Keratinocyte (primary cell): ENCODE results near the gene OR6J1. TPM values are rescaled to one million over a fixed set of nuclear protein-coding genes. Genes with fewer than 3 reads are reported as not detected.
"Not testable (repeated sequence)": the region's sequence is repeated elsewhere in the genome, so short reads cannot be mapped to it uniquely, and the experiment has no call there.

Experiments used
- DNase-seq: peaks from one replicate; pipeline ENCODE4 v3.0.0-alpha.2; 2011; ENCODE audit warnings: low read depth, missing footprints, low spot score
- FAIRE-seq: peaks from 2 replicates; lab custom pipeline; 2011; peaks lifted over from hg19 to GRCh38; lab: Jason Lieb, UNC
- H2AFZ ChIP-seq: 2 replicates; pipeline ENCODE4 v1.6.0; 2012; ENCODE audit warnings: low read length, control low read depth, inconsistent platforms; ENCODE audit not compliant: control insufficient read depth
- H3K27ac ChIP-seq: 2 replicates; pipeline ENCODE4 v1.5.1; 2011; ENCODE audit warnings: low read length; ENCODE audit not compliant: control insufficient read depth, insufficient read depth
- H3K27me3 ChIP-seq: 3 replicates; pipeline ENCODE4 v1.6.0; 2011; ENCODE audit warnings: low read length; ENCODE audit not compliant: control insufficient read depth, insufficient read depth; ENCODE audit errors: extremely low read depth
- H3K36me3 ChIP-seq, 2 experiments: 2 replicates in 1 of 2; 3 replicates in 1 of 2; pipeline ENCODE4 v1.5.1; 2011; ENCODE audit warnings: low read length in 2 of 2, mild to moderate bottlenecking in 1 of 2; ENCODE audit not compliant: control insufficient read depth in 2 of 2, insufficient read depth in 2 of 2; ENCODE audit errors: extremely low read depth in 1 of 2
- H3K4me1 ChIP-seq: 3 replicates; pipeline ENCODE4 v1.5.1; 2011; ENCODE audit warnings: low read length; ENCODE audit not compliant: control insufficient read depth, insufficient read depth; ENCODE audit errors: extremely low read depth
- H3K4me2 ChIP-seq: 3 replicates; pipeline ENCODE4 v1.6.0; 2011; ENCODE audit warnings: low read depth, low read length; ENCODE audit not compliant: control insufficient read depth, insufficient read depth; ENCODE audit errors: extremely low read depth
- H3K4me3 ChIP-seq, 3 experiments: fragments of 200-600 bp in 1 of 3; sonication (generic) in 1 of 3; 2 replicates in 2 of 3; 3 replicates in 1 of 3; pipeline ENCODE4 v1.5.1; 2011 to 2016; ENCODE audit warnings: low read length in 3 of 3, mild to moderate bottlenecking in 3 of 3, control low read depth in 2 of 3, inconsistent platforms in 1 of 3, low read depth in 1 of 3, mixed read lengths in 1 of 3, mixed run types in 1 of 3, moderate library complexity in 1 of 3; ENCODE audit not compliant: control insufficient read depth in 2 of 3, insufficient read depth in 2 of 3; ENCODE audit errors: extremely low read depth in 1 of 3
- H3K79me2 ChIP-seq: 2 replicates; pipeline ENCODE4 v1.6.0; 2012; ENCODE audit warnings: low read length; ENCODE audit not compliant: control insufficient read depth, insufficient read depth
- H3K9ac ChIP-seq: 3 replicates; pipeline ENCODE4 v1.6.0; 2011; ENCODE audit warnings: low read length; ENCODE audit not compliant: control insufficient read depth, insufficient read depth; ENCODE audit errors: extremely low read depth
- H3K9me1 ChIP-seq: 3 replicates; pipeline ENCODE4 v1.6.0; 2011; ENCODE audit warnings: low read length; ENCODE audit not compliant: control insufficient read depth, insufficient read depth; ENCODE audit errors: extremely low read depth
- H3K9me3 ChIP-seq: 2 replicates; pipeline ENCODE4 v1.5.1; 2012; ENCODE audit warnings: low read depth, low read length; ENCODE audit not compliant: control insufficient read depth
- H4K20me1 ChIP-seq: 3 replicates; pipeline ENCODE4 v1.6.0; 2011; ENCODE audit warnings: low read length; ENCODE audit not compliant: control insufficient read depth, insufficient read depth; ENCODE audit errors: extremely low read depth
- EZH2 ChIP-seq: IDR thresholded peaks from one replicate; pipeline ENCODE4 v1.6.1; 2012; ENCODE audit warnings: inconsistent platforms, mild to moderate bottlenecking, low read length, moderate library complexity
- dilution Hi-C: fragments of 300-500 bp; cut with MboI; formaldehyde crosslinking; loops from one replicate; pipeline ENCODE4 v1.7.0; 2020; ENCODE audit warnings: low sequenced_read_pairs; ENCODE audit not compliant: extremely low pct_ligation_motif_present
- polyA plus RNA-seq, 5 experiments: library from polyadenylated mRNA; depleted of rRNA in 3 of 5; stranded (reverse) in 3 of 5; stranded (forward) in 1 of 5; unstranded in 1 of 5; fragments of >200 nt; gene quantifications; 1 replicate in 1 of 5; 2 replicates in 3 of 5; 3 replicates in 1 of 5; pipeline versions ENCODE4 v1.2.1 to v1.2.3, GENCODE V29; 2011 to 2012; ENCODE audit warnings: missing spikeins in 2 of 5, low read depth in 1 of 5, low replicate concordance in 1 of 5
- TF ChIP-seq, protein P1 (sequence below), 3 experiments: IDR thresholded peaks in 1 of 3; conservative IDR thresholded peaks in 1 of 3; optimal IDR thresholded peaks in 1 of 3; 2 replicates in 2 of 3; 3 replicates in 1 of 3; pipeline versions ENCODE3 to v1.5.1; 2011; ENCODE audit warnings: low read length in 3 of 3, mild to moderate bottlenecking in 3 of 3, moderate library complexity in 2 of 3, control low read depth in 1 of 3, inconsistent platforms in 1 of 3; ENCODE audit not compliant: insufficient read depth in 2 of 3; ENCODE audit errors: extremely low read depth in 1 of 3

Gene OR6J1
- polyA plus RNA-seq, 1 donor (not counting 4 experiments of a cell fraction or from before 2014, with no cell fraction given): not detected

DNA sequence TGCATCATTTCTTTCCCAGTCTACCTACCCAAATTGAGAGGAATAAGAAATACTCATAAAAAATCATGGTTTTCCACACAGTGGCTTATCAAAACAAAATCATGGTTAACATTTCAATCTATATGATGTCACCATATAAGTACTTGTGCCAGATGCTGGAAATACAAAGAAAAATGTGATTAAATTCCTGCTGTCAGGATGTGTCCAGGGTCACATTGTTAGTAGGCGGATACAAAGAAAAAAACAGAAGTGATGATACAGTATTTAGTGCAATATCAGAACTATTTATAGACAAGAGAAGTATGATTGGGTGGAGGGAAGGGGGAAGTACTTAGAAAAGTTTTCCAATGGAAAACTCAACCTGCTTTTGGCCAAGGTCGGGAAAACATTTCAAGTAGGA is 47.0 kb upstream of the OR6J1 start:
- Histone ChIP-seq H3K9me1 (no peaks in the 10 kb centered on the region), H3K4me2 (no peak overlapping the region), H3K79me2 (no peaks in the 10 kb centered on the region), H3K9me3 (no peaks in the 10 kb centered on the region), H2AFZ (no peak overlapping the region), H3K9ac (no peak overlapping the region), H4K20me1 (no peaks in the 10 kb centered on the region), H3K36me3 (no peaks in the 10 kb centered on the region), H3K4me3 (no peak overlapping the region), H3K4me1 (peaks cover 4% of the 10 kb centered on the region), H3K27me3 (no peaks in the 10 kb centered on the region), H3K27ac (no peak overlapping the region)
- DNase-seq (no peak), FAIRE-seq (no peak)
- TF ChIP-seq EZH2: no peak
- TF ChIP-seq, protein P1, sequence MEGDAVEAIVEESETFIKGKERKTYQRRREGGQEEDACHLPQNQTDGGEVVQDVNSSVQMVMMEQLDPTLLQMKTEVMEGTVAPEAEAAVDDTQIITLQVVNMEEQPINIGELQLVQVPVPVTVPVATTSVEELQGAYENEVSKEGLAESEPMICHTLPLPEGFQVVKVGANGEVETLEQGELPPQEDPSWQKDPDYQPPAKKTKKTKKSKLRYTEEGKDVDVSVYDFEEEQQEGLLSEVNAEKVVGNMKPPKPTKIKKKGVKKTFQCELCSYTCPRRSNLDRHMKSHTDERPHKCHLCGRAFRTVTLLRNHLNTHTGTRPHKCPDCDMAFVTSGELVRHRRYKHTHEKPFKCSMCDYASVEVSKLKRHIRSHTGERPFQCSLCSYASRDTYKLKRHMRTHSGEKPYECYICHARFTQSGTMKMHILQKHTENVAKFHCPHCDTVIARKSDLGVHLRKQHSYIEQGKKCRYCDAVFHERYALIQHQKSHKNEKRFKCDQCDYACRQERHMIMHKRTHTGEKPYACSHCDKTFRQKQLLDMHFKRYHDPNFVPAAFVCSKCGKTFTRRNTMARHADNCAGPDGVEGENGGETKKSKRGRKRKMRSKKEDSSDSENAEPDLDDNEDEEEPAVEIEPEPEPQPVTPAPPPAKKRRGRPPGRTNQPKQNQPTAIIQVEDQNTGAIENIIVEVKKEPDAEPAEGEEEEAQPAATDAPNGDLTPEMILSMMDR (optimal IDR thresholded peaks at IDR 0.05 in 1 of 3, IDR thresholded peaks at IDR 0.05 in 1 of 3, conservative IDR thresholded peaks at IDR 0.05 in 1 of 3; ENCODE audit: extremely low read depth in 1 of 3, insufficient read depth in 2 of 3, low read length in 3 of 3): no peak
- dilution Hi-C loops: no loop called here

DNA sequence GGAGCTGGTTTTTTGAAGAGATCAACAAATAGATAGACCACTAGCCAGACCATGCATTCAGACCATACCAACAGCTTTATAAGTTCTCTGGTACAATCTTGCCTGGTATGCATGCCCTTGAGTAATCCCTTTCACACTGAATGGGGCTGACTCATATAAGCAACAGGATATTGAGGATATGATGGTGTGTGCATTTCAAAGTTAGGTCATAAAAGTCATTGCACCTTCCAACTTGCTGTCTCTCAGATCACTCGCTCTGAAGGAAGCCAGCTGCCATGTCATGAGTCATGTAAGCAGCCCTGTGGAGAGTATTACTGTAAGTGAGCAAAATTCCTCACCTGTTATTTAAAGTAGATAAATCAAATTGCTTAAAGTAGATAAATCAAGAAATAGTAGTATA is 45.0 kb upstream of the OR6J1 start:
- Histone ChIP-seq H3K4me1 (peaks cover 4% of the 10 kb centered on the region), H3K27ac (no peak overlapping the region), H2AFZ (no peak overlapping the region), H3K79me2 (no peaks in the 10 kb centered on the region), H3K9me3 (no peaks in the 10 kb centered on the region), H3K4me3 (no peak overlapping the region), H4K20me1 (no peaks in the 10 kb centered on the region), H3K9ac (no peak overlapping the region), H3K9me1 (no peaks in the 10 kb centered on the region), H3K36me3 (no peaks in the 10 kb centered on the region), H3K27me3 (no peaks in the 10 kb centered on the region), H3K4me2 (no peak overlapping the region)
- DNase-seq (peak; percentile 90), FAIRE-seq (peak; percentile 93)
- TF ChIP-seq EZH2: no peak
- TF ChIP-seq, protein P1 (optimal IDR thresholded peaks at IDR 0.05 in 1 of 3, IDR thresholded peaks at IDR 0.05 in 1 of 3, conservative IDR thresholded peaks at IDR 0.05 in 1 of 3; ENCODE audit: extremely low read depth in 1 of 3, insufficient read depth in 2 of 3, low read length in 3 of 3): no peak
- dilution Hi-C loops: no loop called here

DNA sequence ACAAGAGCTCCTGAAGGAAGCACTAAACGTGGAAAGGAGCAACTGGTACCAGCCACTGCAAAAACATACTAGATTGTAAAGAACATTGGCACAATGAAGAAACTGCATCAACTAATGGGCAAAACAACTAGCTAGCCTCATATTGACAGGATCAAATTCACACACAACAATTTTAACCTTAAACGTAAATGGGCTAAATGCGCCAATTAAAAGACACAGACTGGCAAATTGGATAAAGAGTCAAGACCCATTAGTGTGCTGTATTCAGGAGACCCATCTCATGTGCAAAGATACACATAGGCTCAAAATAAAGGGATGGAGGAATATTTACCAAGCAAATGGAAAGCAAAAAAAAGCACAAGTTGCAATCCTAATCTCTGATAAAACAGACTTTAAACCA is 43.8 kb upstream of the OR6J1 start:
- H3K4me3 ChIP-seq, H3K27me3 ChIP-seq, H3K36me3 ChIP-seq, H3K4me2 ChIP-seq, H3K4me1 ChIP-seq, H3K9ac ChIP-seq, H3K9me1 ChIP-seq, H2AFZ ChIP-seq, H3K27ac ChIP-seq, H3K9me3 ChIP-seq, H3K79me2 ChIP-seq, FAIRE-seq, DNase-seq, H4K20me1 ChIP-seq, dilution Hi-C loops: not testable (repeated sequence)

DNA sequence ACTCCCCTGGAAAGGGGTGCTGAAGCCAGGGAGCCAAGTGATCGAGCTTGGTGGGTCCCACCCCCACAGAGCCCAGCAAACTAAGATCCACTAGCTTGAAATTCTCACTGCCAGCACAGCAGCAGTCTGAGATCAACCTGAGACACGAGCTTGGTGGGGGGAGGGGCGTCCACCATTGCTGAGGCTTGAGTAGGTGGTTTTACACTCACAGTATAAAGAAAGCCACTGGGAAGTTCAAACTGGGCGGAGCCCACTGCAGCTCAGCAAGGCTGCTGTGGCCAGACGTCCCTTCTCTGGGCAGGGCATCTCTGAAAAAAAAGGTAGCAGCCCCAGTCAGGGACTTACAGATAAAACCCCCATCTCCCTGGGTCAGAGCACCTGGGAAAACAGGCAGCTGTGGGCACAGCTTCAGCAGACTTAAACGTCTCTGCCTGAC is 42.0 kb upstream of the OR6J1 start:
- FAIRE-seq, H3K4me3 ChIP-seq, dilution Hi-C loops, H2AFZ ChIP-seq, H3K27me3 ChIP-seq, DNase-seq, H3K9me1 ChIP-seq, H3K9ac ChIP-seq, H3K9me3 ChIP-seq, H3K79me2 ChIP-seq, H3K27ac ChIP-seq, H3K4me1 ChIP-seq, H4K20me1 ChIP-seq, H3K36me3 ChIP-seq, H3K4me2 ChIP-seq: not testable (repeated sequence)
